HepG2 (cell line): ENCODE measurements around the gene TEX14. TPM values are rescaled to one million over a fixed set of nuclear protein-coding genes. Genes with fewer than 3 reads are reported as not detected.

Source experiments
- ATF7-NPFF ChIP-seq: sonication (generic); formaldehyde crosslinking; IDR thresholded peaks from 2 replicates; pipeline ENCODE4 v1.8.1; 2023; ENCODE audit warnings: mild to moderate bottlenecking, low read depth, missing genetic modification reagents, moderate library complexity
- GABPB1 ChIP-seq: IDR thresholded peaks from 2 replicates; pipeline ENCODE4 v1.6.1; 2016; ENCODE audit warnings: mild to moderate bottlenecking, missing genetic modification reagents, moderate library complexity, missing compliant biosample characterization
- MAFK ChIP-seq, 2 experiments: IDR thresholded peaks in 1 of 2; conservative IDR thresholded peaks in 1 of 2; 2 replicates each; pipeline ENCODE4 v1.6.1; 2011; ENCODE audit warnings: improper control_type of control experiment in 2 of 2, low read length in 2 of 2
- NCOA2 ChIP-seq: sonication (generic); formaldehyde crosslinking; IDR thresholded peaks from 2 replicates; pipeline ENCODE4 v1.8.0; 2022; ENCODE audit warnings: inconsistent platforms
- NR2F6 ChIP-seq, 2 experiments: IDR thresholded peaks; 2 replicates each; pipeline ENCODE4 v1.6.1; 2016; ENCODE audit warnings: antibody characterized with exemption in 1 of 2, mild to moderate bottlenecking in 1 of 2
- RBM39 ChIP-seq: fragments of 200-400 bp; formaldehyde crosslinking; IDR thresholded peaks from one replicate; pipeline ENCODE4 v1.6.1; 2018; ENCODE audit warnings: antibody characterized with exemption, mild to moderate bottlenecking, low read depth, low read length; ENCODE audit not compliant: poor library complexity, severe bottlenecking
- SIN3A ChIP-seq: IDR thresholded peaks from 2 replicates; pipeline ENCODE4 v1.6.1; 2011; ENCODE audit warnings: low read depth, mild to moderate bottlenecking, control low read depth, low read length, borderline replicate concordance
- TBL1XR1 ChIP-seq: fragments of 150-350 bp; IDR thresholded peaks from 2 replicates; pipeline ENCODE4 v1.6.1; 2014; ENCODE audit warnings: borderline replicate concordance, low read length; ENCODE audit not compliant: partially characterized antibody
- TBX2 ChIP-seq: sonication (generic); formaldehyde crosslinking; IDR thresholded peaks from 2 replicates; pipeline ENCODE4 v1.5.0; 2020; ENCODE audit warnings: missing genetic modification reagents, mild to moderate bottlenecking, borderline replicate concordance
- polyA plus RNA-seq, 8 experiments: library from polyadenylated mRNA; depleted of rRNA in 3 of 8; stranded (reverse) in 7 of 8; unstranded in 1 of 8; fragments of >200 nt; fragmentation: Illumina TruSeq in 4 of 8; extraction: Trizol in 4 of 8; gene quantifications; 2 replicates each; pipeline versions ENCODE4 v1.2.1 to v1.2.3, GENCODE V29; 2011 to 2016; ENCODE audit warnings: low read depth in 4 of 8, missing spikeins in 1 of 8, mixed read lengths in 1 of 8; ENCODE audit not compliant: insufficient read depth in 1 of 8
- total RNA-seq, 5 experiments: library from RNA; depleted of rRNA; stranded (reverse); fragments of >200 nt; fragmentation: Illumina TruSeq; extraction: Trizol; gene quantifications; 2 replicates each; pipeline ENCODE4 v1.2.3, GENCODE V29; 2016; ENCODE audit warnings: low read depth in 1 of 5
- TF ChIP-seq, protein P1 (sequence below): sonication (generic); formaldehyde crosslinking; IDR thresholded peaks from 2 replicates; pipeline ENCODE4 v1.5.0; 2020; ENCODE audit warnings: mild to moderate bottlenecking, missing genetic modification reagents, borderline replicate concordance
- TF ChIP-seq, protein P2 (sequence below): sonication (generic); formaldehyde crosslinking; IDR thresholded peaks from 2 replicates; pipeline ENCODE4 v1.4.0; 2020; ENCODE audit warnings: mild to moderate bottlenecking, missing genetic modification reagents
- TF ChIP-seq, protein P3 (sequence below): sonication (generic); formaldehyde crosslinking; IDR thresholded peaks from 2 replicates; pipeline ENCODE4 v1.4.0; 2020; ENCODE audit warnings: missing genetic modification reagents
- TF ChIP-seq, protein P4 (sequence below): sonication (generic); formaldehyde crosslinking; IDR thresholded peaks from 2 replicates; pipeline ENCODE4 v1.4.0; 2020; ENCODE audit warnings: missing genetic modification reagents, mild to moderate bottlenecking, borderline replicate concordance
- TF ChIP-seq, protein P5 (sequence below): sonication (generic); IDR thresholded peaks from 2 replicates; pipeline ENCODE4 v1.6.1; 2016; ENCODE audit warnings: low read depth, borderline replicate concordance

Gene TEX14
- total and polyA plus RNA-seq, 2 of the 13 experiments (the other 11 are each of a cell fraction or from before 2014, with no cell fraction given): 0.04 to 0.07 TPM

DNA sequence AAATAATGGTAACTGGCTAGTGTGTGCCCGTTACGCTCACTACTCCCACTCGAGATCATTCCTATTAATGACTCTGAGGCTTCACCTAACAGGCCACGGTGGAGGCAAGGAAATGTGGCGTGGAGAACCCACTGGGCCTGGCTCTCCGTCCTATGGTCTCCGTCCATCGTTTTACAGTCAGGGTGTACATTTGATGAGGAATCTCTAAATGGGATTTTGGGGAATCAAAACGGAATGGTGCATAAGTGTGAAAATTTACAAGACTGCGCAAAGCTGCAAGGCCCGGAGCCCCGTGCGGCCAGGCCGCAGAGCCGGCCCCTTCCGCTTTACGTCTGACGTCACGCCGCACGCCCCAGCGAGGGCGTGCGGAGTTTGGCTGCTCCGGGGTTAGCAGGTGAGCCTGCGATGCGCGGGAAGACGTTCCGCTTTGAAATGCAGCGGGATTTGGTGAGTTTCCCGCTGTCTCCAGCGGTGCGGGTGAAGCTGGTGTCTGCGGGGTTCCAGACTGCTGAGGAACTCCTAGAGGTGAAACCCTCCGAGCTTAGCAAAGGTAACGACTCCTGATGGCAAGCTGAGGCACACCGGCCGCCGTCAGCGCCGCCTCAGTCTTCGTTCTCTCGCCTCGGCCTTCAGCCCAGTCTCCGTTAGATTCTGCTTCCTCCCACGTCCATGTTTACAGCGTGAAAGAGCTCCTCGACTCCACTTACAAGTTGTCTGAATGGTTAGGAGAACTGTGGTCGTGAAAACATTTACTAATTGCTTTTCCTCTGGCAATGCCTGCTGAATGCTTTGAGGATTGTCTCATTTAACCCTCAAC, 602 bp upstream of the TEX14 start, which contains the start of gene RAD51C (continued):
- TF ChIP-seq, protein P1, sequence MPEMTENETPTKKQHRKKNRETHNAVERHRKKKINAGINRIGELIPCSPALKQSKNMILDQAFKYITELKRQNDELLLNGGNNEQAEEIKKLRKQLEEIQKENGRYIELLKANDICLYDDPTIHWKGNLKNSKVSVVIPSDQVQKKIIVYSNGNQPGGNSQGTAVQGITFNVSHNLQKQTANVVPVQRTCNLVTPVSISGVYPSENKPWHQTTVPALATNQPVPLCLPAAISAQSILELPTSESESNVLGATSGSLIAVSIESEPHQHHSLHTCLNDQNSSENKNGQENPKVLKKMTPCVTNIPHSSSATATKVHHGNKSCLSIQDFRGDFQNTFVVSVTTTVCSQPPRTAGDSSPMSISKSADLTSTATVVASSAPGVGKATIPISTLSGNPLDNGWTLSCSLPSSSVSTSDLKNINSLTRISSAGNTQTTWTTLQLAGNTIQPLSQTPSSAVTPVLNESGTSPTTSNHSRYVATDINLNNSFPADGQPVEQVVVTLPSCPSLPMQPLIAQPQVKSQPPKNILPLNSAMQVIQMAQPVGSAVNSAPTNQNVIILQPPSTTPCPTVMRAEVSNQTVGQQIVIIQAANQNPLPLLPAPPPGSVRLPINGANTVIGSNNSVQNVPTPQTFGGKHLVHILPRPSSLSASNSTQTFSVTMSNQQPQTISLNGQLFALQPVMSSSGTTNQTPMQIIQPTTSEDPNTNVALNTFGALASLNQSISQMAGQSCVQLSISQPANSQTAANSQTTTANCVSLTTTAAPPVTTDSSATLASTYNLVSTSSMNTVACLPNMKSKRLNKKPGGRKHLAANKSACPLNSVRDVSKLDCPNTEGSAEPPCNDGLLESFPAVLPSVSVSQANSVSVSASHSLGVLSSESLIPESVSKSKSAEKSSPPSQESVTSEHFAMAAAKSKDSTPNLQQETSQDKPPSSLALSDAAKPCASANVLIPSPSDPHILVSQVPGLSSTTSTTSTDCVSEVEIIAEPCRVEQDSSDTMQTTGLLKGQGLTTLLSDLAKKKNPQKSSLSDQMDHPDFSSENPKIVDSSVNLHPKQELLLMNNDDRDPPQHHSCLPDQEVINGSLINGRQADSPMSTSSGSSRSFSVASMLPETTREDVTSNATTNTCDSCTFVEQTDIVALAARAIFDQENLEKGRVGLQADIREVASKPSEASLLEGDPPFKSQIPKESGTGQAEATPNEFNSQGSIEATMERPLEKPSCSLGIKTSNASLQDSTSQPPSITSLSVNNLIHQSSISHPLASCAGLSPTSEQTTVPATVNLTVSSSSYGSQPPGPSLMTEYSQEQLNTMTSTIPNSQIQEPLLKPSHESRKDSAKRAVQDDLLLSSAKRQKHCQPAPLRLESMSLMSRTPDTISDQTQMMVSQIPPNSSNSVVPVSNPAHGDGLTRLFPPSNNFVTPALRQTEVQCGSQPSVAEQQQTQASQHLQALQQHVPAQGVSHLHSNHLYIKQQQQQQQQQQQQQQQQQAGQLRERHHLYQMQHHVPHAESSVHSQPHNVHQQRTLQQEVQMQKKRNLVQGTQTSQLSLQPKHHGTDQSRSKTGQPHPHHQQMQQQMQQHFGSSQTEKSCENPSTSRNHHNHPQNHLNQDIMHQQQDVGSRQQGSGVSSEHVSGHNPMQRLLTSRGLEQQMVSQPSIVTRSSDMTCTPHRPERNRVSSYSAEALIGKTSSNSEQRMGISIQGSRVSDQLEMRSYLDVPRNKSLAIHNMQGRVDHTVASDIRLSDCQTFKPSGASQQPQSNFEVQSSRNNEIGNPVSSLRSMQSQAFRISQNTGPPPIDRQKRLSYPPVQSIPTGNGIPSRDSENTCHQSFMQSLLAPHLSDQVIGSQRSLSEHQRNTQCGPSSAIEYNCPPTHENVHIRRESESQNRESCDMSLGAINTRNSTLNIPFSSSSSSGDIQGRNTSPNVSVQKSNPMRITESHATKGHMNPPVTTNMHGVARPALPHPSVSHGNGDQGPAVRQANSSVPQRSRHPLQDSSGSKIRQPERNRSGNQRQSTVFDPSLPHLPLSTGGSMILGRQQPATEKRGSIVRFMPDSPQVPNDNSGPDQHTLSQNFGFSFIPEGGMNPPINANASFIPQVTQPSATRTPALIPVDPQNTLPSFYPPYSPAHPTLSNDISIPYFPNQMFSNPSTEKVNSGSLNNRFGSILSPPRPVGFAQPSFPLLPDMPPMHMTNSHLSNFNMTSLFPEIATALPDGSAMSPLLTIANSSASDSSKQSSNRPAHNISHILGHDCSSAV (CRISPR knock-in tag): peak; percentile 81; the same call in 1 of the 2 replicates
- TF ChIP-seq MAFK (conservative IDR thresholded peaks at IDR 0.05 in 1 of 2, IDR thresholded peaks at IDR 0.05 in 1 of 2; ENCODE audit: low read length in 2 of 2) (no peak), SIN3A (peak; percentile 97; the same call in 1 of the 2 replicates), NCOA2 (CRISPR knock-in tag) (peak; percentile 53), NR2F6 (IDR thresholded peaks at IDR 0.05) (peak; percentile 49; the same call in 1 of the 2 replicates), NR2F6 (CRISPR knock-in tag; IDR thresholded peaks at IDR 0.05) (peak; percentile 70), GABPB1 (peak; percentile 98), TBX2 (CRISPR knock-in tag) (peak; percentile 90), RBM39 (peak; percentile 96), TBL1XR1 (no peak), ATF7-NPFF (peak; percentile 87)
- TF ChIP-seq, protein P2, sequence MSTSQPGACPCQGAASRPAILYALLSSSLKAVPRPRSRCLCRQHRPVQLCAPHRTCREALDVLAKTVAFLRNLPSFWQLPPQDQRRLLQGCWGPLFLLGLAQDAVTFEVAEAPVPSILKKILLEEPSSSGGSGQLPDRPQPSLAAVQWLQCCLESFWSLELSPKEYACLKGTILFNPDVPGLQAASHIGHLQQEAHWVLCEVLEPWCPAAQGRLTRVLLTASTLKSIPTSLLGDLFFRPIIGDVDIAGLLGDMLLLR (CRISPR knock-in tag): peak; percentile 80
- TF ChIP-seq, protein P3, sequence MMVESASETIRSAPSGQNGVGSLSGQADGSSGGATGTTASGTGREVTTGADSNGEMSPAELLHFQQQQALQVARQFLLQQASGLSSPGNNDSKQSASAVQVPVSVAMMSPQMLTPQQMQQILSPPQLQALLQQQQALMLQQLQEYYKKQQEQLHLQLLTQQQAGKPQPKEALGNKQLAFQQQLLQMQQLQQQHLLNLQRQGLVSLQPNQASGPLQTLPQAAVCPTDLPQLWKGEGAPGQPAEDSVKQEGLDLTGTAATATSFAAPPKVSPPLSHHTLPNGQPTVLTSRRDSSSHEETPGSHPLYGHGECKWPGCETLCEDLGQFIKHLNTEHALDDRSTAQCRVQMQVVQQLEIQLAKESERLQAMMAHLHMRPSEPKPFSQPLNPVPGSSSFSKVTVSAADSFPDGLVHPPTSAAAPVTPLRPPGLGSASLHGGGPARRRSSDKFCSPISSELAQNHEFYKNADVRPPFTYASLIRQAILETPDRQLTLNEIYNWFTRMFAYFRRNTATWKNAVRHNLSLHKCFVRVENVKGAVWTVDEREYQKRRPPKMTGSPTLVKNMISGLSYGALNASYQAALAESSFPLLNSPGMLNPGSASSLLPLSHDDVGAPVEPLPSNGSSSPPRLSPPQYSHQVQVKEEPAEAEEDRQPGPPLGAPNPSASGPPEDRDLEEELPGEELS: no peak; the same call in 1 of the 2 replicates
- TF ChIP-seq, protein P4, sequence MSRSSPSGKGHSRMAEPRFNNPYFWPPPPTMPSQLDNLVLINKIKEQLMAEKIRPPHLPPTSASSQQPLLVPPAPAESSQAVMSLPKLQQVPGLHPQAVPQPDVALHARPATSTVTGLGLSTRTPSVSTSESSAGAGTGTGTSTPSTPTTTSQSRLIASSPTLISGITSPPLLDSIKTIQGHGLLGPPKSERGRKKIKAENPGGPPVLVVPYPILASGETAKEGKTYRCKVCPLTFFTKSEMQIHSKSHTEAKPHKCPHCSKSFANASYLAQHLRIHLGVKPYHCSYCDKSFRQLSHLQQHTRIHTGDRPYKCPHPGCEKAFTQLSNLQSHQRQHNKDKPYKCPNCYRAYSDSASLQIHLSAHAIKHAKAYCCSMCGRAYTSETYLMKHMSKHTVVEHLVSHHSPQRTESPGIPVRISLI (CRISPR knock-in tag): no peak; the same call in 1 of the 2 replicates
- TF ChIP-seq, protein P5, sequence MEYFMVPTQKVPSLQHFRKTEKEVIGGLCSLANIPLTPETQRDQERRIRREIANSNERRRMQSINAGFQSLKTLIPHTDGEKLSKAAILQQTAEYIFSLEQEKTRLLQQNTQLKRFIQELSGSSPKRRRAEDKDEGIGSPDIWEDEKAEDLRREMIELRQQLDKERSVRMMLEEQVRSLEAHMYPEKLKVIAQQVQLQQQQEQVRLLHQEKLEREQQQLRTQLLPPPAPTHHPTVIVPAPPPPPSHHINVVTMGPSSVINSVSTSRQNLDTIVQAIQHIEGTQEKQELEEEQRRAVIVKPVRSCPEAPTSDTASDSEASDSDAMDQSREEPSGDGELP: peak; percentile 61; the same call in 1 of the 2 replicates
